ENCODE results near the gene CENPA. TPM values are rescaled to one million over a fixed set of nuclear protein-coding genes. Genes with fewer than 3 reads are reported as not detected.

CENPA gene
- total RNA-seq, 1 donor: 2.2 TPM

- no peak for DNase-seq (ENCODE audit: insufficient read length, low spot score, missing footprints)
- no peak overlapping the region for H3K27ac ChIP-seq (ENCODE audit: low read depth, low read length)
- H3K36me3 ChIP-seq (ENCODE audit: insufficient read depth, low read length): peaks cover 70% of the 10 kb centered on the region
These were observed 7.3 kb upstream of the CENPA start for GRCh38 chr2:26778507-26778906.

GRCh38 chr2:26780203-26780760, 5.6 kb upstream of the CENPA start:
- Histone ChIP-seq H3K4me3 (ENCODE audit: insufficient read depth, low read length) (no peak overlapping the region), H3K36me3 (ENCODE audit: insufficient read depth, low read length) (peaks cover 59% of the 10 kb centered on the region), H3K79me2 (ENCODE audit: insufficient read depth, low read length) (peaks cover 8% of the 10 kb centered on the region), H4K20me1 (ENCODE audit: insufficient read depth, low read length) (peaks cover 8% of the 10 kb centered on the region), H3K4me2 (ENCODE audit: insufficient read depth, low read length) (no peak overlapping the region), H3K27me3 (ENCODE audit: insufficient read depth, low read length) (no peaks in the 10 kb centered on the region), H3K4me1 (ENCODE audit: insufficient read depth, low read length) (peaks cover 6% of the 10 kb centered on the region), H2AFZ (ENCODE audit: low read length) (no peak overlapping the region), H3K9me3 (ENCODE audit: low read depth, low read length) (no peaks in the 10 kb centered on the region), H3K27ac (ENCODE audit: low read depth, low read length) (no peak overlapping the region)
- no peak for DNase-seq (ENCODE audit: insufficient read length, low spot score, missing footprints)
- TF ChIP-seq CTCF (IDR thresholded peaks at IDR 0.05; ENCODE audit: extremely low read depth, low read depth, low read length): no peak

More at GRCh38 chr2:26778507-26778906, 7.3 kb upstream of the CENPA start:
- H3K9me3 ChIP-seq (ENCODE audit: low read depth, low read length): no peaks in the 10 kb centered on the region
- peaks cover 26% of the 10 kb centered on the region for H3K79me2 ChIP-seq (ENCODE audit: insufficient read depth, low read length)
- no peak overlapping the region for H3K4me3 ChIP-seq (ENCODE audit: insufficient read depth, low read length)
- no peak overlapping the region for H2AFZ ChIP-seq (ENCODE audit: low read length)
- H4K20me1 ChIP-seq (ENCODE audit: insufficient read depth, low read length): peaks cover 26% of the 10 kb centered on the region
- no peak for TF ChIP-seq CTCF (IDR thresholded peaks at IDR 0.05; ENCODE audit: extremely low read depth, low read depth, low read length)
- no peaks in the 10 kb centered on the region for H3K4me1 ChIP-seq (ENCODE audit: insufficient read depth, low read length)
- no peak overlapping the region for H3K4me2 ChIP-seq (ENCODE audit: insufficient read depth, low read length)
- no peaks in the 10 kb centered on the region for H3K27me3 ChIP-seq (ENCODE audit: insufficient read depth, low read length)

- Histone ChIP-seq H3K4me2 (ENCODE audit: insufficient read depth, low read length) (no peak overlapping the region), H3K27ac (ENCODE audit: low read depth, low read length) (no peak overlapping the region), H3K79me2 (ENCODE audit: insufficient read depth, low read length) (peaks cover 19% of the 10 kb centered on the region), H4K20me1 (ENCODE audit: insufficient read depth, low read length) (no peaks in the 10 kb centered on the region), H3K4me1 (ENCODE audit: insufficient read depth, low read length) (peaks cover 12% of the 10 kb centered on the region), H3K27me3 (ENCODE audit: insufficient read depth, low read length) (no peaks in the 10 kb centered on the region), H3K9me3 (ENCODE audit: low read depth, low read length) (no peaks in the 10 kb centered on the region), H3K4me3 (ENCODE audit: insufficient read depth, low read length) (no peak overlapping the region), H3K36me3 (ENCODE audit: insufficient read depth, low read length) (peaks cover 31% of the 10 kb centered on the region), H2AFZ (ENCODE audit: low read length) (no peak overlapping the region)
- DNase-seq (ENCODE audit: insufficient read length, low spot score, missing footprints): no peak
- no peak for TF ChIP-seq CTCF (IDR thresholded peaks at IDR 0.05; ENCODE audit: extremely low read depth, low read depth, low read length)
These were observed 2.8 kb upstream of the CENPA start for GRCh38 chr2:26782876-26783704.

- peak overlapping the region; percentile 60 for H3K27ac ChIP-seq (ENCODE audit: low read depth, low read length)
- H3K4me1 ChIP-seq (ENCODE audit: insufficient read depth, low read length): peaks cover 12% of the 10 kb centered on the region
- H3K4me3 ChIP-seq (ENCODE audit: insufficient read depth, low read length): no peak overlapping the region
- DNase-seq (ENCODE audit: insufficient read length, low spot score, missing footprints): no peak
- H3K36me3 ChIP-seq (ENCODE audit: insufficient read depth, low read length): peaks cover 16% of the 10 kb centered on the region
- peak overlapping the region; percentile 93 for H3K4me2 ChIP-seq (ENCODE audit: insufficient read depth, low read length)
- H3K9me3 ChIP-seq (ENCODE audit: low read depth, low read length): no peaks in the 10 kb centered on the region
- no peak for TF ChIP-seq CTCF (IDR thresholded peaks at IDR 0.05; ENCODE audit: extremely low read depth, low read depth, low read length)
- no peaks in the 10 kb centered on the region for H4K20me1 ChIP-seq (ENCODE audit: insufficient read depth, low read length)
- peaks cover 35% of the 10 kb centered on the region for H3K79me2 ChIP-seq (ENCODE audit: insufficient read depth, low read length)
- H2AFZ ChIP-seq (ENCODE audit: low read length): no peak overlapping the region
- no peaks in the 10 kb centered on the region for H3K27me3 ChIP-seq (ENCODE audit: insufficient read depth, low read length)
These were observed 1.2 kb upstream of the CENPA start for GRCh38 chr2:26784570-26785234.
